Neural cell (in vitro differentiated cells): ENCODE data around the gene FTSJ3.

Source experiments
- EZH2 ChIP-seq: fragments of 200-600, 300-800 bp; shearing (Covaris generic), sonication (generic); IDR thresholded peaks from 2 replicates; pipeline ENCODE4 v1.6.1; 2014; ENCODE audit warnings: antibody characterized with exemption, low read length, borderline replicate concordance, mild to moderate bottlenecking; ENCODE audit not compliant: insufficient read depth, poor library complexity, severe bottlenecking
- MXI1 ChIP-seq: fragments of 450-650 bp; conservative IDR thresholded peaks from 2 replicates; pipeline ENCODE4 v1.6.1; 2014; ENCODE audit warnings: antibody characterized with exemption, mild to moderate bottlenecking; ENCODE audit not compliant: poor library complexity, severe bottlenecking
- POLR2AphosphoS5 ChIP-seq: IDR thresholded peaks from 2 replicates; pipeline ENCODE4 v1.6.1; 2012
- TAF1 ChIP-seq: IDR thresholded peaks from 2 replicates; pipeline ENCODE4 v1.6.1; 2012; ENCODE audit warnings: low read depth
- TF ChIP-seq, protein P1 (sequence below): fragments of 450-650 bp; IDR thresholded peaks from 2 replicates; pipeline ENCODE4 v1.5.1; 2014; ENCODE audit warnings: antibody characterized with exemption, mild to moderate bottlenecking, moderate library complexity; ENCODE audit not compliant: poor library complexity, severe bottlenecking
- TF ChIP-seq, protein P2 (sequence below): IDR thresholded peaks from 2 replicates; pipeline ENCODE4 v1.6.1; 2012; ENCODE audit warnings: borderline replicate concordance

DNA sequence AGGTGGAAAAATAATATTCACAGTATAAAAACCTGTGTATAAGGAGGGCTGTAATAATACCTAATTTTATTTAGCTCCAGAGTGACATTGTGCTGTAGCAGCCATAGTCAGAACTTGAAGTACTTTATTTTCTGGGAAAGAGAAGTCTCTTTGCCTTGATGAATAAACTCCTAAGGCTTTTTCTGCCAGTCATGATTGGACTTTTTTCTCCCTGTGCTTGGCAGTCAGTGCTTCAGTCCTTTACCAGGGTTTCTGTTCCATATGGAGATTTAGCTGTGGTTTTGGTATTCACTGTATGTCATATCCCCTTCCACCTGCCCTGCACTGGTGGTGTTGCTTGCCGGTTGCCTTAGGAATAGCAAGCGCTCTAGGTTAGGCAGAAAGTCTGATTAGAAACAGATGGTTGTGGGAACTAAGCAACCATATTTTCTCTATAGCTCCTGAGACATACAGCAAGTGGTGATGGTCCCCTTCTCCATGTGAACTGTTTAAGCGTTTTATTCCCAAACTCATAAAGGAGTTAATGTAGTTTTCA lies 28.8 kb downstream of the FTSJ3 start:
- TF ChIP-seq MXI1 (no peak), POLR2AphosphoS5 (no peak), TAF1 (no peak), EZH2 (no peak)
- TF ChIP-seq, protein P1, sequence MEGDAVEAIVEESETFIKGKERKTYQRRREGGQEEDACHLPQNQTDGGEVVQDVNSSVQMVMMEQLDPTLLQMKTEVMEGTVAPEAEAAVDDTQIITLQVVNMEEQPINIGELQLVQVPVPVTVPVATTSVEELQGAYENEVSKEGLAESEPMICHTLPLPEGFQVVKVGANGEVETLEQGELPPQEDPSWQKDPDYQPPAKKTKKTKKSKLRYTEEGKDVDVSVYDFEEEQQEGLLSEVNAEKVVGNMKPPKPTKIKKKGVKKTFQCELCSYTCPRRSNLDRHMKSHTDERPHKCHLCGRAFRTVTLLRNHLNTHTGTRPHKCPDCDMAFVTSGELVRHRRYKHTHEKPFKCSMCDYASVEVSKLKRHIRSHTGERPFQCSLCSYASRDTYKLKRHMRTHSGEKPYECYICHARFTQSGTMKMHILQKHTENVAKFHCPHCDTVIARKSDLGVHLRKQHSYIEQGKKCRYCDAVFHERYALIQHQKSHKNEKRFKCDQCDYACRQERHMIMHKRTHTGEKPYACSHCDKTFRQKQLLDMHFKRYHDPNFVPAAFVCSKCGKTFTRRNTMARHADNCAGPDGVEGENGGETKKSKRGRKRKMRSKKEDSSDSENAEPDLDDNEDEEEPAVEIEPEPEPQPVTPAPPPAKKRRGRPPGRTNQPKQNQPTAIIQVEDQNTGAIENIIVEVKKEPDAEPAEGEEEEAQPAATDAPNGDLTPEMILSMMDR: no peak
- TF ChIP-seq, protein P2, sequence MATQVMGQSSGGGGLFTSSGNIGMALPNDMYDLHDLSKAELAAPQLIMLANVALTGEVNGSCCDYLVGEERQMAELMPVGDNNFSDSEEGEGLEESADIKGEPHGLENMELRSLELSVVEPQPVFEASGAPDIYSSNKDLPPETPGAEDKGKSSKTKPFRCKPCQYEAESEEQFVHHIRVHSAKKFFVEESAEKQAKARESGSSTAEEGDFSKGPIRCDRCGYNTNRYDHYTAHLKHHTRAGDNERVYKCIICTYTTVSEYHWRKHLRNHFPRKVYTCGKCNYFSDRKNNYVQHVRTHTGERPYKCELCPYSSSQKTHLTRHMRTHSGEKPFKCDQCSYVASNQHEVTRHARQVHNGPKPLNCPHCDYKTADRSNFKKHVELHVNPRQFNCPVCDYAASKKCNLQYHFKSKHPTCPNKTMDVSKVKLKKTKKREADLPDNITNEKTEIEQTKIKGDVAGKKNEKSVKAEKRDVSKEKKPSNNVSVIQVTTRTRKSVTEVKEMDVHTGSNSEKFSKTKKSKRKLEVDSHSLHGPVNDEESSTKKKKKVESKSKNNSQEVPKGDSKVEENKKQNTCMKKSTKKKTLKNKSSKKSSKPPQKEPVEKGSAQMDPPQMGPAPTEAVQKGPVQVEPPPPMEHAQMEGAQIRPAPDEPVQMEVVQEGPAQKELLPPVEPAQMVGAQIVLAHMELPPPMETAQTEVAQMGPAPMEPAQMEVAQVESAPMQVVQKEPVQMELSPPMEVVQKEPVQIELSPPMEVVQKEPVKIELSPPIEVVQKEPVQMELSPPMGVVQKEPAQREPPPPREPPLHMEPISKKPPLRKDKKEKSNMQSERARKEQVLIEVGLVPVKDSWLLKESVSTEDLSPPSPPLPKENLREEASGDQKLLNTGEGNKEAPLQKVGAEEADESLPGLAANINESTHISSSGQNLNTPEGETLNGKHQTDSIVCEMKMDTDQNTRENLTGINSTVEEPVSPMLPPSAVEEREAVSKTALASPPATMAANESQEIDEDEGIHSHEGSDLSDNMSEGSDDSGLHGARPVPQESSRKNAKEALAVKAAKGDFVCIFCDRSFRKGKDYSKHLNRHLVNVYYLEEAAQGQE: no peak
